ENCODE data around the gene CLCN1. TPM values are rescaled to one million over a fixed set of nuclear protein-coding genes. Genes with fewer than 3 reads are reported as not detected.
A peak's percentile ranks its signal among the peaks of the same experiment; 100 is the strongest.

CLCN1 gene
- total RNA-seq, 1 experiment from 2014 or later = 0.13 TPM

GRCh38 chr7:143382126-143382790, 66.3 kb downstream of the CLCN1 start:
- Histone ChIP-seq H3K27me3 (ENCODE audit: insufficient read depth, low read length) (0 out of 2 replicates have a peak, but pooled peaks cover 2% of the 10 kb centered on the region), H3K4me2 (ENCODE audit: insufficient read depth, insufficient read length, low read length) (peak overlapping the region; percentile 59), H4K20me1 (ENCODE audit: control insufficient read depth, insufficient read depth, insufficient read length) (peaks cover 2% of the 10 kb centered on the region), H3K9me3 (ENCODE audit: control insufficient read depth, low read depth, low read length) (no peaks in the 10 kb centered on the region), H2BK120ac (ENCODE audit: low read depth, low read length, poor library complexity, severe bottlenecking) (no peak overlapping the region), H3K18ac (ENCODE audit: insufficient read length, low read depth, low read length) (peak overlapping the region; percentile 46), H3K4ac (ENCODE audit: low read depth, low read length) (no peak overlapping the region), H3K4me1 (ENCODE audit: insufficient read depth, low read length) (peaks cover 5% of the 10 kb centered on the region; the same call in 1 of the 2 replicates), H2AFZ (ENCODE audit: low read length) (no peak overlapping the region), H3K56ac (ENCODE audit: insufficient read length, low read depth, low read length) (no peak overlapping the region), H4K91ac (ENCODE audit: insufficient read length, low read depth, low read length) (no peak overlapping the region), H4K5ac (ENCODE audit: insufficient read length, low read depth, low read length) (no peak overlapping the region), H3K9ac (ENCODE audit: extremely low read depth, insufficient read length, low read length) (peak overlapping the region; percentile 79), H3K23ac (ENCODE audit: insufficient read length, low read depth, low read length) (no peak overlapping the region), H2BK20ac (ENCODE audit: low read depth, low read length, poor library complexity, severe bottlenecking) (no peak overlapping the region), H3K14ac (ENCODE audit: insufficient read depth, low read length) (peak overlapping the region; percentile 83), H3K27ac (ENCODE audit: insufficient read length, low read depth, low read length) (no peak overlapping the region), H3K79me1 (ENCODE audit: insufficient read depth, low read depth, low read length, poor library complexity, severe bottlenecking) (peaks cover 5% of the 10 kb centered on the region), H3K23me2 (ENCODE audit: insufficient read length, low read depth, low read length, poor library complexity, severe bottlenecking) (peaks cover 14% of the 10 kb centered on the region), H2AK5ac (ENCODE audit: insufficient read length, low read length) (no peak overlapping the region), H3K79me2 (ENCODE audit: insufficient read depth, low read length) (peaks cover 17% of the 10 kb centered on the region; the same call in 1 of the 2 replicates), H3T11ph (ENCODE audit: low read length) (no peak overlapping the region), H2BK12ac (ENCODE audit: insufficient read length, low read depth, low read length) (no peak overlapping the region), H2BK5ac (ENCODE audit: insufficient read length, low read length) (no peak overlapping the region), H2BK15ac (ENCODE audit: low read depth, low read length) (no peak overlapping the region), H4K8ac (replicated peaks; ENCODE audit: insufficient read length, low read depth, low read length) (no peak overlapping the region)
- TF ChIP-seq, protein P1, sequence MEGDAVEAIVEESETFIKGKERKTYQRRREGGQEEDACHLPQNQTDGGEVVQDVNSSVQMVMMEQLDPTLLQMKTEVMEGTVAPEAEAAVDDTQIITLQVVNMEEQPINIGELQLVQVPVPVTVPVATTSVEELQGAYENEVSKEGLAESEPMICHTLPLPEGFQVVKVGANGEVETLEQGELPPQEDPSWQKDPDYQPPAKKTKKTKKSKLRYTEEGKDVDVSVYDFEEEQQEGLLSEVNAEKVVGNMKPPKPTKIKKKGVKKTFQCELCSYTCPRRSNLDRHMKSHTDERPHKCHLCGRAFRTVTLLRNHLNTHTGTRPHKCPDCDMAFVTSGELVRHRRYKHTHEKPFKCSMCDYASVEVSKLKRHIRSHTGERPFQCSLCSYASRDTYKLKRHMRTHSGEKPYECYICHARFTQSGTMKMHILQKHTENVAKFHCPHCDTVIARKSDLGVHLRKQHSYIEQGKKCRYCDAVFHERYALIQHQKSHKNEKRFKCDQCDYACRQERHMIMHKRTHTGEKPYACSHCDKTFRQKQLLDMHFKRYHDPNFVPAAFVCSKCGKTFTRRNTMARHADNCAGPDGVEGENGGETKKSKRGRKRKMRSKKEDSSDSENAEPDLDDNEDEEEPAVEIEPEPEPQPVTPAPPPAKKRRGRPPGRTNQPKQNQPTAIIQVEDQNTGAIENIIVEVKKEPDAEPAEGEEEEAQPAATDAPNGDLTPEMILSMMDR (conservative IDR thresholded peaks at IDR 0.05) = no peak
- WGBS (ENCODE audit: extremely low coverage, insufficient read length, low lambda C conversion rate) = no CpG with 5 or more reads among the region's 21 CpGs
- Mint-ChIP-seq H3K27ac (peak overlapping the region in 1 of 3 experiments; percentile 49; a peak in 1 of 7 replicates), H3K27me3 (ENCODE audit: low read depth) (no peaks in the 10 kb centered on the region), H3K36me3 (ENCODE audit: insufficient read depth in 1 of 3, low read depth in 3 of 3) (peaks cover 5 to 9% (median 7%) of the 10 kb centered on the region in 3 experiments; a peak in 4 of 7 replicates), H3K4me3 (peak overlapping the region in 1 of 2 experiments; percentile 76; a peak in 4 of 5 replicates), H3K9me3 (no peaks in the 10 kb centered on the region), H3K4me1 (peaks cover 21 to 23% of the 10 kb centered on the region in 2 experiments)
- DNase-seq = no peak
